GM19395 (cell line): Measurements from ENCODE around the gene CALHM5.
A peak's percentile ranks its signal among the peaks of the same experiment; 100 is the strongest.

Source experiments
- ATAC-seq: cut with Tn5 transposase; IDR thresholded peaks from one replicate; pipeline ENCODE4 v1.9.1; 2021; ENCODE audit warnings: mild to moderate bottlenecking, moderate library complexity; ENCODE audit not compliant: unreplicated experiment

The CALHM5 gene

GRCh38 chr6:116507324-116507723 lies 4.1 kb upstream of the CALHM5 start:
- ATAC-seq, result no peak

GRCh38 chr6:116508527-116508926 lies 2.9 kb upstream of the CALHM5 start:
- ATAC-seq, result no peak

GRCh38 chr6:116512111-116512559 lies 696 bp downstream of the CALHM5 start:
- peak; percentile 95 for ATAC-seq

- ATAC-seq, result no peak
Measured at GRCh38 chr6:116512734-116513133, 1.3 kb downstream of the CALHM5 start.

GRCh38 chr6:116513224-116513875 lies 1.9 kb downstream of the CALHM5 start:
- ATAC-seq, result no peak

GRCh38 chr6:116514111-116514510 lies 2.7 kb downstream of the CALHM5 start:
- no peak for ATAC-seq

GRCh38 chr6:116515141-116515540 lies 3.7 kb downstream of the CALHM5 start:
- no peak for ATAC-seq

GRCh38 chr6:116518621-116519368 lies 7.4 kb downstream of the CALHM5 start:
- ATAC-seq, result no peak

GRCh38 chr6:116522896-116523295 lies 11.5 kb downstream of the CALHM5 start:
- no peak for ATAC-seq

GRCh38 chr6:116524236-116524635 lies 12.8 kb downstream of the CALHM5 start:
- no peak for ATAC-seq

- no peak for ATAC-seq
Measured at GRCh38 chr6:116528133-116528532, 16.7 kb downstream of the CALHM5 start.

- ATAC-seq, result no peak
Measured at GRCh38 chr6:116528780-116529179, 17.3 kb downstream of the CALHM5 start.

GRCh38 chr6:116529466-116530290 lies 18.2 kb downstream of the CALHM5 start:
- no peak for ATAC-seq

GRCh38 chr6:116530436-116530835 lies 19.0 kb downstream of the CALHM5 start:
- ATAC-seq, result no peak

GRCh38 chr6:116531675-116532570 lies 20.5 kb downstream of the CALHM5 start:
- ATAC-seq, result peak; percentile 77

- no peak for ATAC-seq
Measured at GRCh38 chr6:116533233-116533957, 22.0 kb downstream of the CALHM5 start.

- no peak for ATAC-seq
Measured at GRCh38 chr6:116535109-116535508, 23.7 kb downstream of the CALHM5 start.

- peak; percentile 69 for ATAC-seq
Measured at GRCh38 chr6:116536216-116536621, 24.8 kb downstream of the CALHM5 start.

- ATAC-seq, result no peak
Measured at GRCh38 chr6:116542426-116542825, 31.0 kb downstream of the CALHM5 start.

GRCh38 chr6:116543149-116543548 lies 31.7 kb downstream of the CALHM5 start:
- no peak for ATAC-seq
